Activated CD8-positive, alpha-beta memory T cell treated with anti-CD3 and anti-CD28 coated beads for 1 hour (primary cell): ENCODE measurements around the gene PAN3.
"Not testable (repeated sequence)": the region's sequence is repeated elsewhere in the genome, so short reads cannot be mapped to it uniquely, and the experiment has no call there.

ENCODE experiments used
- DNase-seq, 2 donors: peaks; one replicate each; pipeline ENCODE4 v3.0.0-alpha.2; 2020; ENCODE audit warnings: low read depth in 1 of 2; ENCODE audit errors: extremely low read depth in 1 of 2

PAN3 gene, protein sequence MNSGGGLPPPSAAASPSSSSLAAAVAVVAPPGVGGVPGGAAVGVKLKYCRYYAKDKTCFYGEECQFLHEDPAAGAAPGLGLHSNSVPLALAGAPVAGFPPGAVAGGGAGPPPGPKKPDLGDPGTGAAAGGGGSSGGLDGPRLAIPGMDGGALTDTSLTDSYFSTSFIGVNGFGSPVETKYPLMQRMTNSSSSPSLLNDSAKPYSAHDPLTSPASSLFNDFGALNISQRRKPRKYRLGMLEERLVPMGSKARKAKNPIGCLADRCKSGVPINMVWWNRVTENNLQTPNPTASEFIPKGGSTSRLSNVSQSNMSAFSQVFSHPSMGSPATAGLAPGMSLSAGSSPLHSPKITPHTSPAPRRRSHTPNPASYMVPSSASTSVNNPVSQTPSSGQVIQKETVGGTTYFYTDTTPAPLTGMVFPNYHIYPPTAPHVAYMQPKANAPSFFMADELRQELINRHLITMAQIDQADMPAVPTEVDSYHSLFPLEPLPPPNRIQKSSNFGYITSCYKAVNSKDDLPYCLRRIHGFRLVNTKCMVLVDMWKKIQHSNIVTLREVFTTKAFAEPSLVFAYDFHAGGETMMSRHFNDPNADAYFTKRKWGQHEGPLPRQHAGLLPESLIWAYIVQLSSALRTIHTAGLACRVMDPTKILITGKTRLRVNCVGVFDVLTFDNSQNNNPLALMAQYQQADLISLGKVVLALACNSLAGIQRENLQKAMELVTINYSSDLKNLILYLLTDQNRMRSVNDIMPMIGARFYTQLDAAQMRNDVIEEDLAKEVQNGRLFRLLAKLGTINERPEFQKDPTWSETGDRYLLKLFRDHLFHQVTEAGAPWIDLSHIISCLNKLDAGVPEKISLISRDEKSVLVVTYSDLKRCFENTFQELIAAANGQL

DNA sequence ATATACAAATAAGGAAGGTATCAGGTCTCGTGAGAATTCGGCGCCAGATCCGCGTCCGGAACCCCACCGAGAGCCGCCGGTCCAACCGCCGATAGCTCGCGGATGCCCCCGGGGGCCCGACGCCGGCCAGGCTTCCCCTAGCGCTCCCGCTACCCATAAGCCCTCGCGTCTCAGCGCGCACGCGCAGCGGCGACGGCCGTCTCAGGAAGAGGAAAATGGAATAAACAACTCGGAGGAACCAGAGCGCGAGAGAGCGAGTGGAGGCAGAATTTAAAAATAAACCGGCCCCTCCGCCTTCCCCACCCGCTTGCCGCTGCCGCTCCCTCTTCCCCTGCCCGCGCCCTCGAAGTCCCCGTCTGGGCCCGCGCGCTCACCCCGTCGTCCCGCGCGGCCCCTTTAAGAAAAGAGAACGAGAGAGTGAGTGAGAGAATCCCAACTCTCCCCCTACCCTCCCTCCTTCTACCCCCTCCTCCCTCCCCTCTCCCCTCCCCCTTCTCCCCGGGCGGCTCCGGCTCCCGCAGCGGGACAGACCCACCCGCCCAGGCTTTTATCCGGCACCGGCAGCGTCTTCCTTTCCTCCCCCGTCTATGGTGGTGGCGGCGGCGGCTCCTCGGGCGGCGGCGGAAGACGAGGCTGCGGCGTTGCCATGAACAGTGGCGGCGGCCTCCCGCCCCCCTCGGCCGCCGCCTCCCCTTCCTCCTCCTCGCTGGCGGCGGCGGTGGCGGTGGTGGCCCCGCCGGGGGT is at the start of gene PAN3:
Gene PAN3, plus strand, starts transcription at position 534 of the 744 bp plus-strand sequence. Its CDS starts 113 bp downstream, at position 647.
- DNase-seq, result peak; percentile 76 to 88

DNA sequence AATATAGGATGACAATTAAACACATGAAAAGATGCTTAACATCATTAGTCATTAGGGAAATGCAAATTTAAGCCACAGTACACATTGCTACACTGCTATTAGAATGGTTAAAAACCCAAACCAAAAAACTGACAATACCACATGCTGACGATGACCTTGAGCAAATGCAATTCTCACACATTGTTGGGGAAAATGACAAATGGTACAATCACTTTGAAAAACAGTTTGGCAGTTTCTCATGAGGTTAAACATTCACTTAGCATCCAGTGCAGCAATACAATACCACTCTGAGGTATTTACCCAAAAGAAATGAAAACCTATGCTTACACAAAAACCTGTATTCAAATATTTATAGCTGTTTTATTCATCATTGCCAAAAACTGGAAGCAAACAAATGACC is 49.3 kb upstream of the PAN3 start:
- no peak for DNase-seq

DNA sequence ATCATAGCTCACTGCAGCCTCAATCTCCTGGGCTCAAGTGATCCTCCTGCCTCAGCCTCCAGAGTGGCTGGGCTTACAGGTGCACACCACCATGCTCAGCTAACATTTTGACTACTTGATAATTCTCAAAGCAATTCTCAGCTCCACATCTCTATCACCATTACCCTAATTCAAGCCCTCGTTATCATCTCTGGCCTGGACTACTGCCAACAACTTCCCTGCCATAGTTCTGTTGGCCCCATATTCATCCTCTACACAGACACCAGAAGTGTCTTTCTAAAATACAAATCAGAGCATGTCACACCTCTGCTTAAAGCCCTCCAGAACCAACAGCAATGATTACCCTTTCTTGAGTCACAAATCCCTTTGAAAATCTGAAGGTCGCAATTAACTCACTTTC is 45.9 kb upstream of the PAN3 start:
- no peak for DNase-seq

DNA sequence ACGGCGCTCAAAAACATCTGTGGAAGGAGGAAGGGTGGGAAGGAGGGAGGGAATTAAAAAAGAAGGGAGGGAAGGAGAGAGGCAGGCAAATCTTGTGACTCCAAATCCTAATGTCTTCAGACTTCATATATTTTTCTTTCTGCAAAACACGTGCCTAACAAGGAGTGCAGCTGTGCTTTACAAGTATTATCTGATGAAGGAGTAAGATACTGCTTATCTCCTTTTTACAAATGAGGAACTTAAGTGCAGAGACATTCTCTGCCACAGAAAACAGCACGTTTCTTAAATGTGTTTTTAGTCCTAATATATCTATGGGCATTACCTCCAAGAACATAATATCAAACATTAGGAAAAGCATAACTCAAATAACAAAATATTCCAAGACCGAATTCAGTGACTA is 44.5 kb upstream of the PAN3 start:
- DNase-seq, result no peak

DNA sequence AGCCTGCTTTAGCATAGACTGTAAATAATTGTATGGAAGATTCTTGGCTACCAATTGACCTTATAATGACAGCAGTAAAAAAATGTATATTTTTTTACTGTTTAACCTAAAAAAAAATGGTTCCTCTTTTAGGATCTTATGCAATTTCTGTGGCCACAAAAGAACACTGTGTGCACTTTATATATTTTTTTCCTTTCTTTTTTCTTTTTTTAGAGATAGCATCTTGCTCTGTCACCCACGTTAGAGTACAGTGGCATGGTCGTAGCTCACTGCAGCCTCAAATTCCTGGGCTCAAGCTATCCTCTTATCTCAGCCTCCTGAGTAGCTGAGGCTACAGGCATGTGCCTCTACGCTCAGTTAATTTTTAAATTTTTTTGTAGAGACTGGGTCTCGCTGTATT is 44.0 kb upstream of the PAN3 start:
- no peak for DNase-seq

DNA sequence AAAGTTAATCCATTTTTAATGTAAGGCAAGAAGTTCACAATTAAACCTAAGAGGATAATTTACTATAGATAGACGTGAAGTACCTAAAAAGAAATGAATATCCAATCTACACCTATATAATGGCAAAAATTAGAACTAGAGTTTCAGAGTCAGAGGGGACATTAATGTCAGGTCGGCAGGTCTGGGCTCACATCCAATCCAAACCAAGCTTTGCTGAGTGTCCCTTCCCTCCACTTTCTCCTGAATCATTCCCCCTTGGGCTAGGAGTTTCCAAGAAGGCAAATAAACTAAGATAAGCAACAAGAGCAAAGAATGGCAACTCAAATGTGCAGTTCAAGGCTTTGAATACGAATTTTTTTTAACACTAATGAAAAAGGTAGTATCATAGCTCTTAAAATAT is 40.8 kb upstream of the PAN3 start:
- DNase-seq, result no peak

DNA sequence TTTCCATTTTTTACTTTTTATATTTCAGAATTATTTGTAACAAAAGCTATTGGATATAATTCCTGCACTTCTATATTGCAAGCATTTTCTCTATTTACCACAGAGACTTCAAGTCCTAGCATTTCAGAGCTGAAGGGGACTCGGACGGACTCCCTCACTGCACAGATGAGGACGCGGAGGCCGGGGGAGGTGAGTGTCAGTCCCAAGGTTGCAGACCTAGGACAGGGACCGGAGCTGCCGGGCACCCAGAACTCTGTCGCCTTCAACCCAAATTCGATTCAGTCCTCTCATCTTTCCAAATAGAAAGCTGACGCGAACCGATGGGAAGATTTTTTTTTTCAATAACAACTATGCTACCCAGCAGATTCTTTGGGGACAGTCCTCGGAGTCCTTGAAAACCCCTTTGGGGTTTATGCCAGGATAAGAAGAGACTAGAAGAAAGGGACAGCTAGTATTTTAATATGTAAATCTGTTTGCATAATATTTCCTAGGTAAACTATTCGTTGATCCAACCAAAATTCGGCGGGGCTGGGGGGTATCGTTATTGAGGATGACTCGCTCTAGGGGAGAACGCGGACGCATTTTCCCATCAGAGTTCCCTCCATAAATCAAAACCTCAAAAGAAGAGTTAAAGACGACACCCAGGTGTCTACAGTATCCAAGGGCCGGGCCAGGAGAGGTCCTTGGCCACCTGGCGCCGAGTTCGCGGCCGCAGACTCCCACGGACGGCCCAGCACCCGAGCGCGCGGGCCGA is 38.8 kb upstream of the PAN3 start:
- DNase-seq, result no peak

DNA sequence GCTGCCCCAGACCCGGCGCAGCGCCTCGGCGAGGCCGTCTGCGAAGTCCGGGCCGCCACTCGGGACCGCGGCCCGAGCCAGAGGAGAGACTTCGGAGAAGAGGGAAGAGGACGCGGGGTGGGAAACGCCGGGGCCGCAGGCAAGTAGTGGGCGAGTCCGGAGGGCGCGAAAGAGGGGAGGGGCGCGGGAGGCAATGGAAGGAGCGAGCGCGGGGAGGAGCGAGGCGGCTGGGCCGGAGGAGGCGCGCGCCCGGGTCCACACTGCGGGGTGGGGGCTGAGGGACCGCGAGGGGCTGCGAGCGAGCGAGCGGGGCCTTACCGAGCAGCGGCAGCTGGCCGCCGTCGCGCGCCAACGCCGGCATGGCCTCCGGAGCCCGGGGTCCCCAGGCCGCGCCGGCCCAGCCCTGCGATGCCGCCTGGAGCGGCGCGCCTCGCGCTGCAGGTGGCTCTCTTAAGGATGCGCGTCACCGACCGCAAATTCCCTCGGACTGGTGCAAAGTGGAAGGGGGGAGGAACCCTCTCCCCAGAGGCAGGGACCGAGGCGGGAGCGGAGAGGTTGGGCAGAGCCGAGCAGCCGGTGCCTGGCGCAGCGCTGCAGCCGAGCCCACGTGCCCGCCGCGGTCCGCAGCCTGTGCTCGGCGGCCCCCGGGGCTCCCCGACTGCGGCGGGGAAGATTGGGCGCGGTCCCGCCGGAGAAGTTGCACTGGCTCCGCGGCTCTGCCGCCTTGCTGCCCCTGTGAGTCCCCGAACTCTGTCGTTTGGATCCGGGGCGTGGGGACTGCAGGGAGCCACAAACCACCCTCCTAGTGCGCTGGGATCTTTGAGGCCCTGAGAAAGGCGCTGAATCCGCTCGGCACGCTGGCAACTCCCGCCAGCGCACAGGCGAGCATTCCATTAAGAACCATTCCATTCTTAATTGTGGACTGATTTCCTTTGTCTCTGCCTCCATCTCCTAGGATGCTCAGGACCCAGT is 37.9 kb upstream of the PAN3 start, which contains the start of gene FLT3:
Gene FLT3, minus strand, starts transcription at position 427 of the 972 bp plus-strand sequence. Its CDS starts 66 bp downstream, at position 361.
- DNase-seq, result no peak

DNA sequence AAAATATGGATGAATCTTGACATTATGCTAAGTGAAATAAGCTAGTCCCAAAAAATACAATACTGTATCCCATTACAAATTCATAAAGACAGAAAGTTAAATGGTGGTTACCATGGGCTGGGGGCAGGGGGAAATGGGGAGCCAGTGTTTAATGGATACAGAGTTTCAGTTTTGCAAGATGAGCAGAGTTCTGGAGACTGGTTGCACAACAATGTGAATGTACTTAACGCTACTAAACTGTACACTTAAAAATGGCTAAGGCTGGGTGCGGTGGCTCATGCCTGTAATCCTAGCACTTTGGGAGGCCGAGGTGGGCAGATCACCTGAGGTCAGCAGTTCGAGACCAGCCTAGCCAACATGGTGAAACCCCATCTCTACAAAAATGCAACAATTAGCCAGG is 36.5 kb upstream of the PAN3 start:
- DNase-seq, result not testable (repeated sequence)

DNA sequence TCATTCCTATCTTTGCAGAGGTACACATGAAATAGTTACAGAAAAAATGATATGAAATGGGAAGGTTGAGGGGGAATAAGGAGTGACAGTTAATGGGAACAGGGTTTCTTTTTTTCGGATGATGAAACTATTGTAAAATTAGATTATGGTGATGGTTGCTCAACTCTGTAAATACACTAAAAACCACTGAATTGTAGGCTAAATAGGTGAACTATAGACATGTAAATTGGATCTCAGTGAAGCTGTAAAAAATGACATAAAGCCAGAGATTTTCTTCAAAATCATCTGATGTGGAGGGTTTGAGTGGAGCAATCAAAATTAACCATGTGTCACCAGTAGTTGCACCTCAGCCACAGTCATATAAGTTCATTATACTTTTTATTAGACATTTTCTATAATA is 31.4 kb upstream of the PAN3 start:
- no peak for DNase-seq

DNA sequence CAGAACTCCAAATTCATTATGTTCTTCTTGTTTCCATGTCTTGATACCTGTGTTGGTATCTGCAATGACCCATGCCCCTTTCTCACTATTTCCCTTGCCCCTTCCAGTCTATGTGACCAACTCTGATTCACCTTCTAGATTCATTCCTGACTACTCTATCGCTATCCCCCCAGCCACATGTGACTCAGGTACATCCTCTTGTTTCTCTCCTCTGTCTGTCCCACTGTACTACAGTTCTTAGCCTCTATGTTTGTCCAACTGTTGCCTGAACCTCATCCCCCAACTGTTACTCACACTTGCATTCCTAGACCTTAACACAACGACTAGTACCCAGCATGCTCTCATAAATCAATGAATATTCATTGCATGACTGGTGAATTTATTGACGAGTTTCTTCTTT is 27.9 kb upstream of the PAN3 start:
- no peak for DNase-seq

DNA sequence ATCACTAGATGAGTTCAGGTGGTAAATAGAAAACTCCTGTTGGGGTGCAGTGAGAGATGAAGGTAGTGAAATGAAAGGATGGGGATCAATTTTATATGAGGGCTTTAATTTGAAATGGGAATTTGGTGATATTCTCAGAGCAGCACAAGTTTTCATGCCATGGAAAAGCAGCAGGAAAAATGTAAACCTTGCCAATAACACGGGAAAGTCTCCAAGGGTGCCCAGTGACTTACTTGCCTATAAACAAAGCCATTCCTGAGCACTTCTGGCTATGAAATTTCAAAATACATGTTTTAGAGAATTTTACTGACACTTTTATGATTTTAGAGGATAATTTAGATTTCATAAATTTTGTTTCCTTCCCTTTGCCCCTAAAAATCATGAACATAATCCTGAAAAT is 21.6 kb upstream of the PAN3 start:
- no peak for DNase-seq

DNA sequence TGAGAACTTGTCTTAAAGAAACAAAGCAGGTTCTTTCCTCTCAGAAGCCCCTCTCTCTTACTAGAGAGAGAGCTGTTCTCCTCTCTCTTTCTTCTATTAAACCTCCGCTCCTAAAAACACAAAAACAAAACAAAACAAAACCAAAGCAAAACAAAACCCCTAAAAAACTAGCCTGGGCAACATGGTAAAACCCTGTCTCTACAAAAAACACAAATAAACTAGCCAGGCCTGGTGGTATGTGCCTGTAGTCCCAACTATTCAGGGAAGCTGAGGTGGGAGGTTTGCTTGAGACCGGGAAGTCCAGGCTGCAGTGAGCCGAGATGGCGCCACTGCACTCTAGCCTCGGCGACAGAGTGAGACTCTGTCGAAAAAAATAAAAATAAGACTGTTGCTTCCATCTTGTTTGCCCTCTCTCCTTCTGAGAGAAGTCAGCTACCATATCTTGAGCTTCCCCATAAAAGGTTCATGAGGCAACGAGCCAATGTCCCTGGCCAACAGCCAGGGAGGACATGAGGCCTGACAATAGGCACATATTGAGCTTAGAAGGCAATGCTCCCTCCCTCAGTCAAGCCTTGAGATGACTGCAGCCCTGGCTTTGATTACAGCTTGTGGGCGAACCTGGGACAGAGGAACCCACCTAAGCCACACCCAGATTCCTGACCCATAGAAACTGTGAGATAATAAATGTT is 20.5 kb upstream of the PAN3 start:
- DNase-seq, result no peak

DNA sequence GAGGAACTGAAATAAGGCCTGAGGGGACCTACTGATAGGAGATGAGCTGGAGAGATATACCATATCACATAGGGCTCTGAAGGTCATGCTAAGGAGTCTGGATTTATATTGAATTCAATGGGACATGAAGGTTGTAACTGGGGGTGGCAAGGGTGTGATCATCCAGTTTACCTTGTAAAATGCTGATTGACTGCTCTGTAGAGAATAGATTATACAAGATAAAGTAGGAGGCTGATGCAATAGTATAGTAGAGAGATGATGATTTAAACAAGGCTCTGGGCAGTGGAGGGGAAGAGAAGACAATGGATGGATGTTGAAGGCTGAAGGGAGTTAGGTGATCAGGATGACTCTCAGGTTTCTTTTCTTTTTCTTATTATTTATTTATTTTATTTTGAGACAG is 18.0 kb upstream of the PAN3 start:
- DNase-seq, result no peak

DNA sequence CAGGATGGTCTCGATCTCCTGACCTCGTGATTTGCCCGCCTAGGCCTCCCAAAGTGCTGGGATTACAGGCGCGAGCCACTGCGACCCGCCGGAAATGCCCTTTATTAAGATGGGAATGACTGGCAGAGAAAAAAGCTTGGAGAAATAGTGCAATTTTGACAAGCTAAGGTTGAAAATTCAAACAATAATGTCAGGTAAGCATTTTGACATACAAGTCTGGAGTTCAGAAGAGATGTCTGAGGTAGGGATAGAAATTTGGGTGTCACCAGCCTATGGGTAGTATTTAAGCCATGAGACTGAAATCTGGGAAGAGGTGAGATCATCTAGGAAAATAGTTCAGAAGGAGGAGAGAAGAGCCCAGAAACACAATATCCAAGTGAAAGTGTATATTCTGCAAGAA is 17.1 kb upstream of the PAN3 start:
- DNase-seq, result no peak

DNA sequence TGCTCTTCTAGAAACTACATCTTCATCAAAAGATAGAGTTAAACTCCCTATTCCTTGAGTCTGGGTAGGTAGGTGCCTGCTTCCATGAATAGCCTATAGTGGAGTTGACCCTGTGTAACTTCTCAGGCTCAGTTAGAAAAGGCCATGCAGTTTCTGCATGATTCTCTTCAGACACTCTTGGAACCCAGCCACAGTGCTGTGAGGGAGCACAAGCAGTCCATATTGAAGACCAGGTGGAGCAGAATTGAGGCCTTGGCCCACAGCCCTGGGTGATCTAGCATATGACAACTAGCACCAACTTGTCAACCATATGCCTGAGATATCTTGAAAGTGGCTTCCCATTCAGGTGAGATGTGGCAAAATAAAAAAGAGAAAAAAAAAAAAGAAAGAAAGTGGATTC is 10.3 kb upstream of the PAN3 start:
- DNase-seq, result no peak

DNA sequence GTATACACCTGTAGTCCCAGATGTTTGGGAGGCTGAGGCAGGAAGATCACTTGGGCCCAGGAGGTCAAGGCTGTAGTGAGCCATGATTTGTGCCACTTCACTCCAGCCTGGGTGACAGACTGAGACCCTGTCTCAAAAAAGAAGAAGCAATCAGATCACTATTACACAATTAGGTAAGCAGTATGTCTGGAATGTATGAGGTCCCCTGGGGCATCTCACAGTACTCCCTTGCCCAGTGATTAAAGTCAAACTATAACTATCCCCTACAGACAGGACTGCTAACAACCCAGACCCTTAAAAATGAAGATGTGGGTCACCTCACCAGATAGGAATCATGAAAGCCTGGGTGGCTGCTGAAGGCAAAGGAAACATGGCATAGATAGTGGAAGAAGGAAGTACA is 9.4 kb upstream of the PAN3 start:
- no peak for DNase-seq

DNA sequence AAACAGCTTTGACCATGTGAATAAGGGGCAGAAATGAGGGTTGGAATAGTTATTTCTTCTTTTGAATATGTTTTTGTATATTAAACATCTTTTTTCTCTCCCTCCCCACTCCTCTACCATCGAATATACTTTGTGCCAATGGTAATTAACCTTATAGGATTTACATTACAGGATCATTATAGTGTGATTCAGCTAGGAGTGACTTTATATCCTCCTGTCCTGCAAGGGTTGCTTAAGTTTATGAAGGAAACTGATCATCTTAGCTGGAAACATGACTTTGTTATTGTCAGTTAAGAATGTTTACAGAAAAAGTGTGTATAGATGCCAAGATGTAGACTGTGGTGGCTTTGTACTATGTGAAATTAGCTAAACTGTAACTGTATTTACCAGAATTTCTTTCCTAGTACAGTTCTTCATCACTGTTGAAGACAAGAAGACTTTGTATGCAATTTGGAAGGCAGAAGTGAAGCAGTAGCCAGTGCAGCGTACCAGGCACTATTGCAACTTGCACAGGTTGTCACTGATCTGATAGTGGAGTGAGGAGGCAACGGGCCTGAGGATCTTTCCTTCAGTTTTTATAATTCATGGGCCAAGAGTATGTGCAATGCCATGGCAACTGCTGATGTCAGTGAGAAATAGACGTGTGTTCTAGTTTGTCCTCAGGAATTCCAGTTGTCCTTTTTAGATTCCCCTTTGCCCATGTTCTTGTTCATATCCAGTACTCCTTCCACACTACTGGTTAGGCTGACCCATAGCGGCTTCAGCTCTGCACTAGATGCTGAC is 8.2 kb upstream of the PAN3 start:
- no peak for DNase-seq
